ENCODE measurements around the gene PLEKHA7. TPM values are rescaled to one million over a fixed set of nuclear protein-coding genes. Genes with fewer than 3 reads are reported as not detected.
A peak's percentile ranks its signal among the peaks of the same experiment; 100 is the strongest.
"Not testable (repeated sequence)": the region's sequence is repeated elsewhere in the genome, so short reads cannot be mapped to it uniquely, and the experiment has no call there.

The PLEKHA7 gene, protein sequence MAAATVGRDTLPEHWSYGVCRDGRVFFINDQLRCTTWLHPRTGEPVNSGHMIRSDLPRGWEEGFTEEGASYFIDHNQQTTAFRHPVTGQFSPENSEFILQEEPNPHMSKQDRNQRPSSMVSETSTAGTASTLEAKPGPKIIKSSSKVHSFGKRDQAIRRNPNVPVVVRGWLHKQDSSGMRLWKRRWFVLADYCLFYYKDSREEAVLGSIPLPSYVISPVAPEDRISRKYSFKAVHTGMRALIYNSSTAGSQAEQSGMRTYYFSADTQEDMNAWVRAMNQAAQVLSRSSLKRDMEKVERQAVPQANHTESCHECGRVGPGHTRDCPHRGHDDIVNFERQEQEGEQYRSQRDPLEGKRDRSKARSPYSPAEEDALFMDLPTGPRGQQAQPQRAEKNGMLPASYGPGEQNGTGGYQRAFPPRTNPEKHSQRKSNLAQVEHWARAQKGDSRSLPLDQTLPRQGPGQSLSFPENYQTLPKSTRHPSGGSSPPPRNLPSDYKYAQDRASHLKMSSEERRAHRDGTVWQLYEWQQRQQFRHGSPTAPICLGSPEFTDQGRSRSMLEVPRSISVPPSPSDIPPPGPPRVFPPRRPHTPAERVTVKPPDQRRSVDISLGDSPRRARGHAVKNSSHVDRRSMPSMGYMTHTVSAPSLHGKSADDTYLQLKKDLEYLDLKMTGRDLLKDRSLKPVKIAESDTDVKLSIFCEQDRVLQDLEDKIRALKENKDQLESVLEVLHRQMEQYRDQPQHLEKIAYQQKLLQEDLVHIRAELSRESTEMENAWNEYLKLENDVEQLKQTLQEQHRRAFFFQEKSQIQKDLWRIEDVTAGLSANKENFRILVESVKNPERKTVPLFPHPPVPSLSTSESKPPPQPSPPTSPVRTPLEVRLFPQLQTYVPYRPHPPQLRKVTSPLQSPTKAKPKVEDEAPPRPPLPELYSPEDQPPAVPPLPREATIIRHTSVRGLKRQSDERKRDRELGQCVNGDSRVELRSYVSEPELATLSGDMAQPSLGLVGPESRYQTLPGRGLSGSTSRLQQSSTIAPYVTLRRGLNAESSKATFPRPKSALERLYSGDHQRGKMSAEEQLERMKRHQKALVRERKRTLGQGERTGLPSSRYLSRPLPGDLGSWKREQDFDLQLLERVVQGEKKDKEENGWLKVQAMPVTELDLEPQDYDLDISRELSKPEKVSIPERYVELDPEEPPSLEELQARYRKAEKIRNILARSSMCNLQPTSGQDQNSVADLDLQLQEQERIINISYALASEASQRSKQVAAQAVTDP
- polyA plus RNA-seq (2013, experiment 1 of 2) = 5.2 TPM
- 6.2 TPM for polyA plus RNA-seq (2013, experiment 2 of 2)

DNA sequence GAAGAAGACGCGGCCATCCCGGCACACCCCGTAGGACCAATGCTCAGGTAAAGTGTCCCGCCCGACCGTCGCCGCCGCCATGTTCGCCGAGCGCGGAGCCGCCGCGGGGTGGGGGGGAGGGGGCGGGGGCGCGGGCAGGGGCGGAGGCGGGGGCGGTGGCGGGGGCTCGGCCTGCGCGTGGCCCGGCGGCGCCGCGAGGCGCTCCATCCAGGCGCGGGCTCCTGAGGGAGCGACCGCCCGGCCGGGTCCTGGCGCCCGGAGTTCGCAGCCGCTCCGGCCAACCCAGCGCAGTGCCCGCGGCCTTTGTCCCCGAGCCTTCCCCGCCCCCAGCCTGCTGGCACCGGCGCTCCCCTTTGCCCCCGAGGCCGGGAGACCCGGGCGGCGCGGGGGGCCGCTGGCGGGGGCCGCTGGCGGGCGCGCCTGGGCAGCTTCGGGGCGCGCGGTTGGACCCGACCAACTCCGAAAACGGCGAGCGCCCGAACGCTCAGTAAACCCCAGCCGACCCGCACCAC, at the start of gene PLEKHA7:
Gene PLEKHA7, minus strand, starts transcription at position 94 of the 512 bp plus-strand sequence. Its CDS starts 13 bp downstream, at position 81.
- Histone ChIP-seq H3K4me1 (ENCODE audit: insufficient read depth, low read length) (peaks cover 13% of the 10 kb centered on the region), H3K4me3 (ENCODE audit: low read length) (peak within 1 kb of the TSS; percentile 70), H3K9me3 (ENCODE audit: insufficient read depth, low read depth, low read length) (no peaks in the 10 kb centered on the region), H3K27me3 (ENCODE audit: insufficient read depth, low read length) (peaks cover 50% of the 10 kb centered on the region), H3K27ac (ENCODE audit: low read depth, low read length) (no peak within 1 kb of the TSS), H3K9ac (ENCODE audit: low read depth, low read length) (peak within 1 kb of the TSS; percentile 53), H3K36me3 (ENCODE audit: insufficient read depth, low read length) (no peaks in the 10 kb centered on the region)
- WGBS = under 1% methylated on average over 63 of the region's 76 CpGs

DNA sequence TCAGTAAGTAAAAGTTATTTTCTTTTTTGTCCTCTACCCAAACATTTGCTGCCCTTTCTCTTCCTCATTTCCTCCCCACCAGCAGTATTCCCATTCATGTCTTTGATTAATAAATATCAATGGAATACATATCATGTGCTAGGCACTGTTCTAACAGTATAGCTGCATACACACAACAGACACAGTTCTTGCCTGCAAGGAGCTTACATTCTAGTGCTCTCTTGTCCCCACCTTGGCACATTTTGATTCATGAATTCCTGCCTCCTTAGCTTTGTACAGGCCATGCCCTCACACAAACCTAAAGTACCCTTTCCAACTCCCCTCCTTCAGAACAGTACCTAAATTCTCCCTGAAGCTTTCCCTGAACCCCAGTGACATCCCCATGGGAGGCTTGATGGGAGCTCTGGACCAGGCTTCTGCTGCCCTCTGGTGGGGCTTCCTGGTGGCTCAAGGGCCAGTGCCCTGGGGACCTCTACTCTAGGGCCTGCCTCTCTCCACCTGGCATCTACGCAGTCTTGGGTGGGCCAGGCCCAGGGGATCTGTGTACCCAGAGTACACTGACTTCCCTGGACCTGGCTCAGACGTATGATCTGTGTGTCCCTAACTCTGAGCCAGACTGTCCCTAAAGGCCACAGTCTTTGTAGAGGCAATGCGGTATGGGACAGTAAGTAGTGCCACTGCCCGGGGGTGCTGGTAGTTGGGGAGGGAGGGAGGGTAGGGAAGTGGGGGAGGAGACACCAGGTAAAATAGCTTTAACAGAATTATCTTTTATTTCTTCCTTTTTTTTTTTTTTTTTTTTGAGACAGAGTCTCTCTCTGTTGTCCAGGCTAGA, 49.2 kb upstream of the PLEKHA7 start:
- H3K9me3 ChIP-seq (ENCODE audit: insufficient read depth, low read depth, low read length) = no peaks in the 10 kb centered on the region
- 84% methylated on average over 4 of the region's 4 CpGs for WGBS
- H3K4me1 ChIP-seq (ENCODE audit: insufficient read depth, low read length) = no peaks in the 10 kb centered on the region

DNA sequence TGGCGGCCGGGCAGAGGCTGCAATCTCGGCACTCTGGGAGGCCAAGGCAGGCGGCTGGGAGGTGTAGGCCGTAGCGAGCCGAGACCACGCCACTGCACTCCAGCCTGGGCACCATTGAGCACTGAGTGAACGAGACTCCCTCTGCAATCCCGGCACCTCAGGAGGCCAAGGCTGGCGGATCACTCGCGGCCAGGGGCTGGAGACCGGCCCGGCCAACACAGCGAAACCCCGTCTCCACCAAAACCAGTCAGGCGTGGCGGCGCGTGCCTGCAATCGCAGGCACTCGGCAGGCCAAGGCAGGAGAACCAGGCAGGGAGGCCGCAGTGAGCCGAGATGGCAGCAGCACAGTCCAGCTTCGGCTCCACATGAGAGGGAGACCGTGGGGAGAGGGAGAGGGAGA, 36.9 kb upstream of the PLEKHA7 start:
- H3K4me1 ChIP-seq (ENCODE audit: insufficient read depth, low read length); H3K9me3 ChIP-seq (ENCODE audit: insufficient read depth, low read depth, low read length); H3K27me3 ChIP-seq (ENCODE audit: insufficient read depth, low read length); H3K27ac ChIP-seq (ENCODE audit: low read depth, low read length); H3K36me3 ChIP-seq (ENCODE audit: insufficient read depth, low read length); H3K9ac ChIP-seq (ENCODE audit: low read depth, low read length); H3K4me3 ChIP-seq (ENCODE audit: low read length): not testable (repeated sequence)
- 93% methylated on average over 24 of the region's 27 CpGs for WGBS

More for the DNA sequence above, 49.2 kb upstream of the PLEKHA7 start:
- no peak overlapping the region for H3K27ac ChIP-seq (ENCODE audit: low read depth, low read length)
- no peak overlapping the region for H3K9ac ChIP-seq (ENCODE audit: low read depth, low read length)
- no peaks in the 10 kb centered on the region for H3K27me3 ChIP-seq (ENCODE audit: insufficient read depth, low read length)
- H3K36me3 ChIP-seq (ENCODE audit: insufficient read depth, low read length) = no peaks in the 10 kb centered on the region
- H3K4me3 ChIP-seq (ENCODE audit: low read length) = no peak overlapping the region

DNA sequence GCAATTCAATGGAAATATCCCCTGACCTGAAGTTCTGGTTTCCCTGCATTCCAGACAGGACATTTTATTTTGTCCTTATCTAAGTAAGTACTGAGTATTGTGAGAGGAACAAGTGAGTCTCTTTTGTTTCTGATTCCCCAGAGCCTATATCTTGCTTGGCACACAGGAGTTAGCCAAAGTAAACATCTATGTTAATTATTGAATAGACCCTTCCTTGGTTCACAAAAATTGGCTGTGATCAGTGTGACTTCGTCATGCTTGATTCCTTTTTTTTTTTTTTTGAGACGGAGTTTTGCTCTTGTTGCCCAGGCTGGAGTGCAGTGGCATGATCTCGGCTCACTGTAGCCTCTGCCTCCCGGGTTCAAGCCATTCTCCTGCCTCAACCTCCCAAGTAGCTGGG, 34.3 kb upstream of the PLEKHA7 start:
- H3K27ac ChIP-seq (ENCODE audit: low read depth, low read length); H3K9me3 ChIP-seq (ENCODE audit: insufficient read depth, low read depth, low read length); H3K27me3 ChIP-seq (ENCODE audit: insufficient read depth, low read length); H3K36me3 ChIP-seq (ENCODE audit: insufficient read depth, low read length); H3K4me1 ChIP-seq (ENCODE audit: insufficient read depth, low read length); H3K9ac ChIP-seq (ENCODE audit: low read depth, low read length); H3K4me3 ChIP-seq (ENCODE audit: low read length): not testable (repeated sequence)
- WGBS = 86% methylated on average over 4 of the region's 4 CpGs

DNA sequence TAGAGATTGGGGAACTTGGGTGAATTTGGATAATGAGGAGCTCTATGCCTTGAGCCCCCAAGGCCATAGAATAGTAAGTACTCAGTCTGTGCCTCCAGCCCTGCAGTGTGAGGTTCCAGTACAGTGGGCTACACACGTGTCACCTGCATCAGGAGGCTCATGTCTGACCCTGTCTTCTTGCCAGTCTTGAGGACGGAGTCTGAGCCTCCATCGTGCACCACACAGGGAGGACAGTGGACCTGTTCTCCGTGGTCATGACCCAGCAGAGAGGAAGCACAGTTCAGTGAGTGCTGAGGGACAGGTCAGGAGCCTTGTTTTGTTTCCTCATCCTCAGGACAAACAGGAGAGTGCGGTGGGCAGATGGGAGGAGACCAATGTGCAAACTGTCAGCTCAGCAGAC, 32.5 kb upstream of the PLEKHA7 start:
- Histone ChIP-seq H3K9ac (ENCODE audit: low read depth, low read length) (no peak overlapping the region), H3K27ac (ENCODE audit: low read depth, low read length) (no peak overlapping the region), H3K4me3 (ENCODE audit: low read length) (no peak overlapping the region), H3K27me3 (ENCODE audit: insufficient read depth, low read length) (no peaks in the 10 kb centered on the region), H3K4me1 (ENCODE audit: insufficient read depth, low read length) (no peaks in the 10 kb centered on the region), H3K9me3 (ENCODE audit: insufficient read depth, low read depth, low read length) (no peaks in the 10 kb centered on the region), H3K36me3 (ENCODE audit: insufficient read depth, low read length) (no peaks in the 10 kb centered on the region)
- 69% methylated on average over 5 of the region's 5 CpGs for WGBS

DNA sequence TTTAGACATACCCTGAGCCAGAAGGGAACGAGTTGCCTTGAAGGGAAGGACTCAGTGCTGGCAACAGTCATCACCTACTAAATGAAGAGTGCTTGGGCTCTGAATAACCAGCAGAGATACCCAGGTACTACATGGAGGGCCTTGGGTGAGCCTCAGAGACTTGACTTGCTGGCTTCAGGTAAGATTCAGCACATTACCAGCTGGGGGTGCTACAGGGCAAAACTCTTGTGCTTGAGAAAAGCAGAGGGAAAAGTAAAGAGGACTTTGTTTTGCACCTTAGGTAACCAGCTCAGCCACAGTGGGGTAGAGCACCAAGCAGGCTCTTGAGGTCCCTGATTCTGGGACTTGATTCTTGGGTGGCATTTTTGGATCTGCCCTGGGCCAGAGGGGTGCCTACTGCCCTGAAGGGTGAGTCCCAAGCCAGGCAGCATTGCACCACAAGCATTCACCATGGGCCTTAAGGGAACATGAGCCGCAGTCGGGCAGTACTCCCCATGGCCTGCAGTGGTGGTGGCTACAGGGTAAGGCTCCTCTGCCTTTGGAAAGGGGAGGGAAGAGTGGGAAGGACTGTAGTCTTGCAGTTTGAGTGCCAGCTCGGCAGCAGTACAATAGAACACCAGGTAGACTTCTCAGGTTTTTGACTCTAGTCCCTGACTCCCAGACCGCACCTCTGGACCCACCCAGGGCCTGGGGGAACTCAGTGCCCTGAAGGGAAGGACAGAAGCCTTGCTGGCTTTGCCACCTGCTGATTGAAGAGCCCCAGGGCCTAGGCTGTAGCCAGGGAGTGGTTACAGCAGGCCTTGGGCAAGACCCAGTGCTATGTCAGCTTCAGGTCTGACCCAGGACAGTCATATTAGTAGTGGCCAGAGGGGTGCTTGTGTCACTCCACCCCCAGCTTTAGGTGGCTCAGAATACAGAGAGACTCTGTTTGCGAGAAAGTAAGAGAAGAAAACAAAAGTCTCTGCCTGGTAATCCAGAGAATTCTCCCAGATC, 22.7 kb upstream of the PLEKHA7 start:
- Histone ChIP-seq H3K27ac (ENCODE audit: low read depth, low read length) (no peak overlapping the region), H3K36me3 (ENCODE audit: insufficient read depth, low read length) (no peaks in the 10 kb centered on the region), H3K27me3 (ENCODE audit: insufficient read depth, low read length) (no peaks in the 10 kb centered on the region), H3K4me1 (ENCODE audit: insufficient read depth, low read length) (no peaks in the 10 kb centered on the region), H3K9ac (ENCODE audit: low read depth, low read length) (no peak overlapping the region), H3K4me3 (ENCODE audit: low read length) (no peak overlapping the region), H3K9me3 (ENCODE audit: insufficient read depth, low read depth, low read length) (peaks cover 6% of the 10 kb centered on the region)
- WGBS = 81% methylated on average over 6 of the region's 6 CpGs

DNA sequence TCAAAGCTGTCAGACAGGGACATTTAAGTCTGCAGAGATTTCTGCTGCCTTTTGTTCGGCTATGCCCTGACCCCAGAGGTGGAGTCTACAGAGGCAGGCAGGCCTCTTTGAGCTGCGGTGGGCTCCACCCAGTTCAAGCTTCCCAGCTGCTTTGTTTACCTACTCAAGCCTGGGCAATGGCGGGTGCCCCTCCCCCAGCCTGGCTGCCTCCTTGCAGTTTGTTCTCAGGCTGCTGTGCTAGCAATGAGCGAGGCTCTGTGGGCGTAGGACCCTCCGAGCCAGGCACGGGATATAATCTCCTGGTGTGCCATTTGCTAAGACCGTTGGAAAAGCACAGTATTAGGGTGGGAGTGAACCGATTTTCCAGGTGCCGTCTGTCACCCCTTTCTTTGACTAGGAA, 19.8 kb upstream of the PLEKHA7 start:
- not testable (repeated sequence) for H3K4me3 ChIP-seq (ENCODE audit: low read length); H3K27me3 ChIP-seq (ENCODE audit: insufficient read depth, low read length); H3K9ac ChIP-seq (ENCODE audit: low read depth, low read length); H3K9me3 ChIP-seq (ENCODE audit: insufficient read depth, low read depth, low read length); H3K27ac ChIP-seq (ENCODE audit: low read depth, low read length); H3K36me3 ChIP-seq (ENCODE audit: insufficient read depth, low read length); H3K4me1 ChIP-seq (ENCODE audit: insufficient read depth, low read length)
- WGBS = 85% methylated on average over 10 of the region's 10 CpGs

DNA sequence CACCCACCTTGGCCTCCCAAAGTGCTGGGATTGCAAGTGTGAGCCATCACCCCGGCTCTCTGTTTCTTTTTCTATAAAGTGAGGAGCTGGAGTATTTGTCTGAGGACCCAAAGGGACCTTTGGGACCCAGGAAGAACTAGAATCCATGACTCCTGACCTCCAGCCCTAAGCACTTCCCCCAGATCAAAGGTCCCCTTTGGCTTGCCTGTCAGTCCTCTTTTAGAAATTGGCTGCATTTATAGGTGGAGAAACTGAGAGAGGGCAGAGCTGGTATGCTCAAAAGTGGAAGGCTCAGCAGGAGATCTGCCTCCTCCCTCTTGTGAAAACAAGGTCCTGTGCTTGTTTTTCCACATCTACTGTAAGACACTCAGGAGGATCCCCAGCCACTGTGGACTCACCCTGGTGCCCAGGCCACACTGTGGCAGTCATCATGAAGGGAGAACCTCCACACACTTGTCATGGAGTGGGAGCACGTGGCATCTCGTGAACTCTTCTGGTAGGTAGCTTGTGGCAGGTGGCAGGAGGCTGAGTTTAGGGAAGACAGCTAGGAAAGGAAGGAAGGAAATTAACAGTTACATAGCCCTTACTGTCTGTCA, 12.4 kb upstream of the PLEKHA7 start:
- H3K4me1 ChIP-seq (ENCODE audit: insufficient read depth, low read length) = peaks cover under 1% of the 10 kb centered on the region; the same call in 1 of the 2 replicates
- WGBS = 94% methylated on average over 3 of the region's 3 CpGs
- H3K9ac ChIP-seq (ENCODE audit: low read depth, low read length) = no peak overlapping the region

DNA sequence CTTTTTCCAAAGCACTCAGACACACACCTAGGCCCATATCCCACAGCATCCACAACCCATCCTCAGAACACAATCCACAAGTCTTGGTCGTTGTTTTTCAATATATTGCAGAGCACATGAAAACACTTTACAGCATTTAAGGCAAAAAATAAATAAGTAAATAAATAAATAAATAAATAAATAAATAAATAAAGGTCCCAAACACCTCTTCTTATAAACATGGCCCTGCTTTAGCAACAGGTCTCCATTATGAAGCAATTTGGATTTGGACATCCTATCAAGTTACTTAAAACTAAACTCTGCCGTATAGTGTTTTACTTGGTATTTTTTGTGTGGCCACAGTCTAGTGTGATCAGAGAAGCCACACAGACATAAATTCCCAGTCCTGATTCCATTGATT, 10.7 kb upstream of the PLEKHA7 start:
- H3K27me3 ChIP-seq (ENCODE audit: insufficient read depth, low read length) = no peaks in the 10 kb centered on the region
- no peak overlapping the region for H3K9ac ChIP-seq (ENCODE audit: low read depth, low read length)
- H3K27ac ChIP-seq (ENCODE audit: low read depth, low read length) = no peak overlapping the region
- no peaks in the 10 kb centered on the region for H3K9me3 ChIP-seq (ENCODE audit: insufficient read depth, low read depth, low read length)
- 94% methylated on average over 2 of the region's 2 CpGs for WGBS
- peaks cover 10% of the 10 kb centered on the region for H3K4me1 ChIP-seq (ENCODE audit: insufficient read depth, low read length)
- H3K4me3 ChIP-seq (ENCODE audit: low read length) = no peak overlapping the region
- H3K36me3 ChIP-seq (ENCODE audit: insufficient read depth, low read length) = no peaks in the 10 kb centered on the region

More for the DNA sequence above, 12.4 kb upstream of the PLEKHA7 start:
- Histone ChIP-seq H3K27ac (ENCODE audit: low read depth, low read length) (no peak overlapping the region), H3K4me3 (ENCODE audit: low read length) (no peak overlapping the region), H3K27me3 (ENCODE audit: insufficient read depth, low read length) (no peaks in the 10 kb centered on the region), H3K9me3 (ENCODE audit: insufficient read depth, low read depth, low read length) (no peaks in the 10 kb centered on the region), H3K36me3 (ENCODE audit: insufficient read depth, low read length) (no peaks in the 10 kb centered on the region)
